GM12878 (cell line): ENCODE measurements around the gene BCL2L12. TPM values are rescaled to one million over a fixed set of nuclear protein-coding genes. Genes with fewer than 3 reads are reported as not detected.

Source experiments
- ATAC-seq: fragments of 200-7000 bp; cut with Tn5 transposase; 3 replicates; pipeline ENCODE4 v1.9.1; 2020; ENCODE audit warnings: mild to moderate bottlenecking, moderate library complexity
- BruUV-seq: library from RNA; stranded (reverse); fragments of 400-500 nt; replicated peaks from 2 replicates; lab custom pipeline; 2021; lab: Mats Ljungman, UMichigan
- CTCF ChIA-PET: fragments of 300-600 bp; sonication (Branson Sonifier 250); formaldehyde crosslinking; extraction: SDS; loops from one replicate; lab custom pipeline; 2021; ENCODE audit warnings: inconsistent platforms; lab: Yijun Ruan, JAX
- POLR2A ChIA-PET: fragments of 350-600 bp; formaldehyde crosslinking; extraction: SDS; loops from one replicate; lab custom pipeline; 2021; ENCODE audit warnings: inconsistent platforms; lab: Charles Lee
- RAD21 ChIA-PET: fragments of 300-600 bp; sonication (Branson Sonifier 250); formaldehyde crosslinking; loops from one replicate; lab custom pipeline; 2023; ENCODE audit warnings: antibody characterized with exemption; ENCODE audit not compliant: unreplicated experiment; lab: Charles Lee
- SMC1A ChIA-PET: fragments of 300-600 bp; sonication (Branson Sonifier 250); formaldehyde crosslinking; loops from one replicate; lab custom pipeline; 2023; ENCODE audit not compliant: unreplicated experiment, uncharacterized antibody; lab: Charles Lee
- DNase-seq: peaks from one replicate; pipeline ENCODE4 v3.0.0-alpha.2; 2011; ENCODE audit warnings: low read depth, low spot score
- FAIRE-seq: peaks from 3 replicates; lab custom pipeline; 2011; peaks lifted over from hg19 to GRCh38; lab: Jason Lieb, UNC
- H2AFZ ChIP-seq: 2 replicates; pipeline ENCODE4 v1.6.0; 2011; ENCODE audit warnings: low read depth, low read length, control low read depth; ENCODE audit not compliant: control insufficient read depth
- H3K27ac ChIP-seq: 2 replicates; pipeline ENCODE4 v1.5.1; 2011; ENCODE audit warnings: control low read depth; ENCODE audit not compliant: control insufficient read depth, insufficient read depth
- H3K27me3 ChIP-seq, 2 experiments: replicated peaks in 1 of 2; 2 replicates each; pipeline versions ENCODE4 v1.6.0 to v1.6.1; 2011; ENCODE audit warnings: low read length in 1 of 2; ENCODE audit not compliant: control insufficient read depth in 2 of 2, insufficient read depth in 2 of 2
- H3K36me3 ChIP-seq, 2 experiments: 2 replicates each; pipeline ENCODE4 v1.5.1; 2011; ENCODE audit warnings: low read length in 1 of 2; ENCODE audit not compliant: control insufficient read depth in 2 of 2, insufficient read depth in 2 of 2
- H3K4me1 ChIP-seq: 2 replicates; pipeline ENCODE4 v1.6.1; 2011; ENCODE audit warnings: mild to moderate bottlenecking, low read length, moderate library complexity, mixed read lengths; ENCODE audit not compliant: control insufficient read depth, insufficient read depth
- H3K4me2 ChIP-seq: 2 replicates; pipeline ENCODE4 v1.6.0; 2011; ENCODE audit warnings: control low read depth; ENCODE audit not compliant: control insufficient read depth, insufficient read depth
- H3K4me3 ChIP-seq: fragments of 200-600 bp; sonication (generic); 2 replicates; pipeline ENCODE4 v1.5.1; 2016
- H3K79me2 ChIP-seq: 2 replicates; pipeline ENCODE4 v1.6.0; 2011; ENCODE audit warnings: low read length; ENCODE audit not compliant: control insufficient read depth, insufficient read depth
- H3K9ac ChIP-seq: 2 replicates; pipeline ENCODE4 v1.8.0; 2011; ENCODE audit warnings: low read length, control low read depth, mixed read lengths; ENCODE audit not compliant: control insufficient read depth, insufficient read depth
- H3K9me3 ChIP-seq: replicated peaks from 3 replicates; pipeline ENCODE4 v1.5.1; 2011; ENCODE audit warnings: mild to moderate bottlenecking, low read length; ENCODE audit not compliant: control insufficient read depth, insufficient read depth
- H4K20me1 ChIP-seq: 2 replicates; pipeline ENCODE4 v1.6.0; 2011; ENCODE audit not compliant: control insufficient read depth, insufficient read depth
- ASH2L ChIP-seq: fragments of 300-600, 200-600 bp; sonication (generic); IDR thresholded peaks from 2 replicates; pipeline ENCODE4 v1.6.1; 2017; ENCODE audit warnings: low read depth, mild to moderate bottlenecking, borderline replicate concordance
- BHLHE40 ChIP-seq, 2 experiments: fragments of 450-650 bp in 1 of 2; IDR thresholded peaks; 2 replicates each; pipeline ENCODE4 v1.6.1; 2011 to 2017; ENCODE audit warnings: low read depth in 2 of 2, borderline replicate concordance in 1 of 2, improper control_type of control experiment in 1 of 2, low read length in 1 of 2, mild to moderate bottlenecking in 1 of 2
- CHD1 ChIP-seq: IDR thresholded peaks from 2 replicates; pipeline ENCODE4 v1.6.1; 2012; ENCODE audit warnings: low read depth, low read length, improper control_type of control experiment
- HDGF ChIP-seq: fragments of 450-650 bp; IDR thresholded peaks from 2 replicates; pipeline ENCODE4 v1.6.1; 2016; ENCODE audit warnings: antibody characterized with exemption
- POLR2A ChIP-seq: IDR thresholded peaks from 2 replicates; pipeline ENCODE4 v1.6.1; 2011; ENCODE audit warnings: low read depth, mild to moderate bottlenecking, low read length
- POLR2AphosphoS2 ChIP-seq: IDR thresholded peaks from 2 replicates; pipeline ENCODE4 v1.6.1; 2011; ENCODE audit warnings: low read depth, mild to moderate bottlenecking, low read length, improper control_type of control experiment, moderate library complexity
- POLR2AphosphoS5 ChIP-seq: IDR thresholded peaks from 2 replicates; pipeline ENCODE4 v1.6.1; 2011; ENCODE audit warnings: mild to moderate bottlenecking, low read length, inconsistent platforms
- RELA ChIP-seq: fragments of 450-650 bp; IDR thresholded peaks from 2 replicates; pipeline ENCODE4 v1.8.0; 2014; ENCODE audit warnings: borderline replicate concordance; ENCODE audit not compliant: partially characterized antibody
- SPI1 ChIP-seq: IDR thresholded peaks from 2 replicates; pipeline ENCODE4 v1.6.1; 2011; ENCODE audit warnings: low read depth, mild to moderate bottlenecking, low read length, moderate library complexity, borderline replicate concordance; ENCODE audit not compliant: insufficient read depth
- SREBF2 ChIP-seq: IDR thresholded peaks from 2 replicates; pipeline ENCODE4 v1.6.1; 2012; ENCODE audit warnings: mild to moderate bottlenecking, low read length
- ZBED1 ChIP-seq: IDR thresholded peaks from 2 replicates; pipeline ENCODE4 v1.6.1; 2016; ENCODE audit warnings: borderline replicate concordance
- ZNF207 ChIP-seq: fragments of 450-650 bp; IDR thresholded peaks from 2 replicates; pipeline ENCODE4 v1.6.1; 2014; ENCODE audit warnings: antibody characterized with exemption, mild to moderate bottlenecking, borderline replicate concordance
- ZZZ3 ChIP-seq: IDR thresholded peaks from 2 replicates; pipeline ENCODE4 v1.6.1; 2011; ENCODE audit warnings: low read depth; ENCODE audit not compliant: control insufficient read depth, insufficient read length
- WGBS: methylation state at CpG from one replicate; pipeline ENCODE4 v1.1.6; 2016; ENCODE audit warnings: low lambda C conversion rate; ENCODE audit not compliant: insufficient replicate concordance, insufficient coverage; ENCODE audit errors: missing lambda C conversion rate; 5-methylcytosine and 5-hydroxymethylcytosine counted together
- in situ Hi-C: fragments of 300-500 bp; cut with MboI; formaldehyde crosslinking; loops from 9 replicates; pipeline ENCODE4 v1.14.3; 2018; ENCODE audit warnings: mixed read lengths
- intact Hi-C: fragments of 100-400 bp; cut with micrococcal nuclease; formaldehyde crosslinking; loops from one replicate; pipeline ENCODE4 v1.14.2; 2022; ENCODE audit not compliant: unreplicated experiment
- polyA plus RNA-seq, 11 experiments: library from polyadenylated mRNA; depleted of rRNA in 4 of 11; unstranded in 6 of 11; stranded (reverse) in 5 of 11; fragments of >200 nt; fragmentation: Nextera tagmentation in 4 of 11; fragmentation: Illumina TruSeq in 1 of 11; extraction: Ambion mirVana in 4 of 11; extraction: Trizol in 1 of 11; gene quantifications; 1 replicate in 1 of 11; 2 replicates in 10 of 11; pipeline versions ENCODE4 v1.2.1 to v1.2.3, GENCODE V29; 2011 to 2016; ENCODE audit warnings: inconsistent platforms in 2 of 11, missing spikeins in 2 of 11, low read depth in 1 of 11
- total RNA-seq, 4 experiments: library from RNA; depleted of rRNA in 3 of 4; stranded (reverse); fragments of >200 nt in 3 of 4; fragmentation: Illumina TruSeq in 1 of 4; extraction: Trizol in 1 of 4; gene quantifications; 2 replicates each; pipeline versions ENCODE4 v1.2.1 to v1.2.3, GENCODE V29; 2013 to 2021
- TF ChIP-seq, protein P1 (sequence below): fragments of 450-650 bp; IDR thresholded peaks from 2 replicates; pipeline ENCODE4 v1.6.1; 2016; ENCODE audit warnings: mild to moderate bottlenecking

BCL2L12 gene
- total and polyA plus RNA-seq, 10 of the 15 experiments (the other 5 are each of a cell fraction or from before 2014, with no cell fraction given), result 1.8 to 143 (median 50.4) TPM

DNA sequence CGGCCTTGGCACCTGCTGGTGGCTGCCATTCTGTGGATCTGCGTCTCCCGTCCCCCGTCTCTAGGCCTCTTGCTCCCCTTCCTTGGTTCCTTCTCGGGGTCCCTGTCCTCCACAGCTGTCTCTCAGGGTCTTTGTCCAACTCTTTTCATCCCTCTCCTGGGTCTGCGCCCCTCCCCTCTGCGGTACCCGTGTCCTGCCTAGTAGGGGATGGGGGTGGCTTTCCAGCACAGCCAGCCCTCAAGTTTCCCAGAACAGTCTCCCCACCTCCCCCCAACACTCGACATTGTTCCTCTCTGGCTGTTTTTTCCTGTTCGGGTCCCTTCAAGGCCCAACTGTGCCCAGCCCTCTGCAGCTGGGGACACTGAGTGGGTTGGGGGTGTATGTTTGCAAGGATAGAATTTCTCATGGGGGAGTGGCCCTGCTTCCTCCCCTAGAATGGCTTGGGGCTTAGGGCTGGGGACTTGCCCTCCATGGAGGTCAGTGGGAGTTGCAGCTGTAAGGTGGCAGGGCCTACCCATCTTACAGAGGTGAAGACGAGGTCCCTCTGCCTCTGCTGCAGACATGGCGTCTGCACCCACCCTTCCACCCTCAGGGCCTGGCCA is 22.9 kb downstream of the BCL2L12 start:
- TF ChIP-seq ZBED1, result no peak
- no peak for TF ChIP-seq ZZZ3
- no peak for TF ChIP-seq RELA
- peak; percentile 32; the same call in 1 of the 2 replicates for TF ChIP-seq POLR2AphosphoS5
- H3K4me2 ChIP-seq, result no peak overlapping the region
- H3K4me3 ChIP-seq, result no peak overlapping the region
- 71% methylated on average over 11 of the region's 12 CpGs for WGBS
- CTCF ChIA-PET, result no interaction called here
- SMC1A ChIA-PET, result no interaction called here
- FAIRE-seq, result no peak
- no peak overlapping the region for H2AFZ ChIP-seq
- peak; percentile 16 for ATAC-seq
- POLR2A ChIA-PET, result no interaction called here
- intact Hi-C loops, result no loop called here
- in situ Hi-C loops, result no loop called here
- no peak overlapping the region for H3K9ac ChIP-seq
- RAD21 ChIA-PET, result no interaction called here
- DNase-seq, result no peak
- H3K9me3 ChIP-seq, result no peaks in the 10 kb centered on the region; the same call in 2 of the 3 replicates
- H3K4me1 ChIP-seq, result peaks cover 8% of the 10 kb centered on the region
- H3K27me3 ChIP-seq, result no peaks in the 10 kb centered on the region; a peak in 1 of 4 replicates
- peaks cover 4% of the 10 kb centered on the region; the same call in 1 of the 2 replicates for H4K20me1 ChIP-seq
- H3K27ac ChIP-seq, result no peak overlapping the region
- peaks cover 12 to 39% of the 10 kb centered on the region in 2 experiments; a peak in 3 of 4 replicates for H3K36me3 ChIP-seq
- no TSS peak for BruUV-seq
- peaks cover 2% of the 10 kb centered on the region for H3K79me2 ChIP-seq

- RAD21 ChIA-PET, result no interaction called here
- 35% methylated on average over 52 of the region's 54 CpGs for WGBS
- no peaks in the 10 kb centered on the region; a peak in 1 of 4 replicates for H3K27me3 ChIP-seq
- H3K4me1 ChIP-seq, result peaks cover 8% of the 10 kb centered on the region
- H4K20me1 ChIP-seq, result peaks cover 4% of the 10 kb centered on the region; the same call in 1 of the 2 replicates
- SMC1A ChIA-PET, result no interaction called here
- ATAC-seq, result peak; percentile 64
- H2AFZ ChIP-seq, result no peak within 1 kb of the TSS
- no TSS peak for BruUV-seq
- intact Hi-C loops (no loop called here), in situ Hi-C loops (no loop called here)
- peaks cover 4 to 31% of the 10 kb centered on the region in 2 experiments; a peak in 3 of 4 replicates for H3K36me3 ChIP-seq
- H3K27ac ChIP-seq, result no peak within 1 kb of the TSS
- no peak for DNase-seq
- CTCF ChIA-PET, result interaction anchor here (1.2 kb wide), 1 partner anchor 119 kb away, joined by 3 read pairs; no protein-coding TSS in a partner anchor
- no peaks in the 10 kb centered on the region; the same call in 1 of the 2 replicates for H3K79me2 ChIP-seq
- H3K4me3 ChIP-seq, result no peak within 1 kb of the TSS
- POLR2A ChIA-PET, result no interaction called here
- H3K9me3 ChIP-seq, result no peaks in the 10 kb centered on the region; the same call in 2 of the 3 replicates
- no peak within 1 kb of the TSS for H3K9ac ChIP-seq
- H3K4me2 ChIP-seq, result no peak within 1 kb of the TSS
- FAIRE-seq, result no peak
- TF ChIP-seq ASH2L (no peak), POLR2AphosphoS2 (peak; percentile 29; the same call in 1 of the 2 replicates), SPI1 (no peak), POLR2AphosphoS5 (peak; percentile 26; the same call in 1 of the 2 replicates), CHD1 (no peak), SREBF2 (no peak), BHLHE40 (IDR thresholded peaks at IDR 0.05; ENCODE audit: borderline replicate concordance in 1 of 2, low read depth in 2 of 2, low read length in 1 of 2) (no peak), POLR2A (peak; percentile 69), HDGF (no peak), ZBED1 (peak; percentile 23; the same call in 1 of the 2 replicates), ZNF207 (no peak)
- TF ChIP-seq, protein P1, sequence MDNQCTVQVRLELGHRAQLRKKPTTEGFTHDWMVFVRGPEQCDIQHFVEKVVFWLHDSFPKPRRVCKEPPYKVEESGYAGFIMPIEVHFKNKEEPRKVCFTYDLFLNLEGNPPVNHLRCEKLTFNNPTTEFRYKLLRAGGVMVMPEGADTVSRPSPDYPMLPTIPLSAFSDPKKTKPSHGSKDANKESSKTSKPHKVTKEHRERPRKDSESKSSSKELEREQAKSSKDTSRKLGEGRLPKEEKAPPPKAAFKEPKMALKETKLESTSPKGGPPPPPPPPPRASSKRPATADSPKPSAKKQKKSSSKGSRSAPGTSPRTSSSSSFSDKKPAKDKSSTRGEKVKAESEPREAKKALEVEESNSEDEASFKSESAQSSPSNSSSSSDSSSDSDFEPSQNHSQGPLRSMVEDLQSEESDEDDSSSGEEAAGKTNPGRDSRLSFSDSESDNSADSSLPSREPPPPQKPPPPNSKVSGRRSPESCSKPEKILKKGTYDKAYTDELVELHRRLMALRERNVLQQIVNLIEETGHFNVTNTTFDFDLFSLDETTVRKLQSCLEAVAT, result no peak
These were observed 23.7 kb downstream of the BCL2L12 start, which contains the start of gene ADM5 for GRCh38 chr19:49689133-49690078. TSS of gene ADM5 (plus strand) at chr19:49689594. CDS start at chr19:49689838, 244 bp downstream.
